GM12892 (cell line): ENCODE data around the gene MCL1.

Experiments used
- POLR2A ChIP-seq: IDR thresholded peaks from 2 replicates; pipeline ENCODE4 v1.6.1; 2011; ENCODE audit warnings: low read depth, low read length, control low read depth
- TAF1 ChIP-seq: IDR thresholded peaks from 2 replicates; pipeline ENCODE4 v1.6.1; 2011; ENCODE audit warnings: low read depth, mild to moderate bottlenecking, control low read depth, low read length, borderline replicate concordance

DNA sequence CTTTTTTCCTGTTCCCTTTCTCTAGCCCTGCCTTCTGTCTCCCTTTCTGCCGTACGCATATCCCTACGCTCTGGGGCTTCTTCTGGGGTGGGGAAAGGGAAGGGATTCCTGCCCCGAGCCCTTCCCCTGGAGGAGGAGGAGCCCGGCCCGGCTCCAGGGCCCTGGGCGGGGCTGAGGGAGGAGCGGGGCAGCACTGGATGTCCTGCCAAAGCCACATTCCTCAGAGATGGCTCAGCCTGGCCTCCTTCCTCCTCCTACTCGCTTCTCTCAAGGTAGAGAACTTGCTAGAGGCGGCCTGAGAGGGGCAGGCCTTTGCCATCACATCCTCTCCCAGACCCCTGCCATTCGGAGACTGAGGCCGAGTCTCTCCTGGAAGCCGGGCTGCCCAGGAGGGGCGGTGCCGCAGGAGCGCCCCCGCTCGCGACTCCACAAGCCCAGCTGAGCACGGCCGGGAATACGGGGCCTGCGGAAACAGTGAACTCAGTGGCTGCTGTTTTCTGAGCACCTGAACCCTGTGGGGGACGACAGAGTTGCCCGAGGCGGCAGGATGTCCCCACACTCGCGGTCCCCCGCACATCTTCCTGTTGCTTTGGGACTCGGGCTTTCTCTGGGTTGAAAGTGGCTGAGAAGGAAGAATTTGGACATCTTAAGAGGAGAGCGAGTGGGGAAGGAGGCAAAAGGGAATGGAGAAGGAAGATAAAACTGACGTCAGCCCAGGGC lies 18.0 kb downstream of the MCL1 start:
- TF ChIP-seq TAF1 (no peak), POLR2A (no peak; the same call in 1 of the 2 replicates)
